D341Med (cell line): ENCODE results near the gene LIFR.
"Not testable (repeated sequence)": the region's sequence is repeated elsewhere in the genome, so short reads cannot be mapped to it uniquely, and the experiment has no call there.

Source experiments
- DNase-seq: peaks from one replicate; pipeline ENCODE4 v3.0.0; 2012; ENCODE audit warnings: low spot score

LIFR gene

GRCh38 chr5:38516649-38517048 lies 39.8 kb downstream of the LIFR start:
- not testable (repeated sequence) for DNase-seq

GRCh38 chr5:38515646-38516045 lies 40.8 kb downstream of the LIFR start:
- DNase-seq = peak; percentile 52

GRCh38 chr5:38515092-38515491 lies 41.4 kb downstream of the LIFR start:
- DNase-seq = no peak

- DNase-seq = no peak
Measured at GRCh38 chr5:38509185-38509584, 47.3 kb downstream of the LIFR start.

GRCh38 chr5:38506302-38506701 lies 50.1 kb downstream of the LIFR start:
- no peak for DNase-seq

DNA sequence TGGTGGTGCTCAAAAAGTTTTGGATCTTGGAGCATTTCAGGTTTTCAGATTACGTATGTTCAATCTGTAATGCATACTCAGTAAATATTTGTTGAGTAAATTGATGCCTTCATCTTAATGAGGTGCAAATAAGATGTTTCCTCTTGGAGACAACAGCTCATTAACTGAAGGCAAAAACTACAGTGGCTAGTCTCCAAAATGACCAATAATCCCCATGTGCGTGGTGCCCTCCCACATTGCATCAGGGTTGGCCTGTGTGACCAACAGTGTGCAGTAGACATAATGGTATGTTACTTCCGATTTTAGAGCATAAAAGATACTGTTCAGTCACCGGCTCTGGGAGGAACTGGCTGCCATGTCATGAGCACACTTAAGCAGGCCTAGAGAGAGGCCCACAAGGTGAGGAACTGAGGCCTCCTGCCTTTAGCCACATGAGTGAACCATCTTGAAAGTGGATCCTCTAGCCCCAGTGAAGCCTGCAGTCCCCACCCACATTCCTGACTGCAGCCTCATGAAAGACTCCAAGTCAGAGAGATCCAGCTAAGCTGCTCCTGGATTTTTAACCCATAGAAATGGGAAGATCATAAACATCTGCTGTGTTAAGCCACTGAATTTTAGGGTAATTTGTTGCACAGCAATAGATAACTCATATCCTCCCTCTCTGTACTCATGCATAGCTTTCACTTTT lies 55.7 kb downstream of the LIFR start:
- DNase-seq = no peak

- no peak for DNase-seq
Measured at GRCh38 chr5:38497946-38498345, 58.5 kb downstream of the LIFR start.

DNA sequence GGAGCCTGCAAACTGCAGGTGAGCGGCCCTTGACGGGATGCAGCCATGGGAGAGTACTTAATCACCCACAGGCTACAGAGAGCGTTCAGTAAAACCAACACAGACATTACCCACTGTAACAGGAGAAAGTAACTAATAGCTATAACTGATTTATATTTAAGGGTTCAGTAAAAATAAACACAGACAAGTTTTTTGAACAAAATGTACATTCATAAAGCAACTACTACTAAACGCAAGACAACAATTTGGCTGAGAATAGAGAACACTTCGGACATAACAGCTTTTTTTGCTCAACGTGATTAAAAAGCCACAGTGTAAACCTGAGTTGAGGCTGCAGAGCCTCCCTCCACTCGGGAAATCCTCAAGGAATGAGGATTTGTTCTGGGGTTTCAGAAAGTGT lies 61.7 kb downstream of the LIFR start:
- DNase-seq = no peak

- DNase-seq = no peak
Measured at GRCh38 chr5:38494175-38494574, 62.3 kb downstream of the LIFR start.

- no peak for DNase-seq
Measured at GRCh38 chr5:38483805-38484398, 72.5 kb downstream of the LIFR start.

DNA sequence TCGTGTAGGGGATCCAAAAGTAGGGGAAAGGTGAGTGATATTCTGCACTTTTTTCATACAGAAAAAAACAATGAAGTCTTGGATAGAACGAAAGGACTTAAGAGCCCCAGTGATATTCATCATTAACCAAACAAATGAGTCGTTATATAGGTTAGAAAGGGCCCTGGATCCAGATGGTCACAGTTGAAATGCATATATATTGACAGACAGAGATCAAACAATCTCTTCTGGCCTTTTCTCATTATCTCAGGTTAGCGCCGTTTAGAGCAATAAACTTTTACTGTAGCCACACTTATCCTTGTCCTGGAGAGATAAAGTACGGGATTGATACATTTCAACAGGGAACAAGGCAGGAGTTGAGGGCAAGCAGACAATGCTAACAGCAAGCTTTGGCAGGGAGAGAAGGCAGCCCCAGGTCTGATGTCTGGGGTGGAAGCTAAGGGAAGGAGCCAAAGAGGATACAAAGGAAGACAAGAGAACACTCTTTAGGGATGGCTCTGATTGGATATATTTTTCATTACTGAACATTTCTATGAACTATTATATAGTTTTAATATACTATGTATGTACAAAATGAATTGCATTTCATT lies 77.0 kb downstream of the LIFR start:
- DNase-seq = no peak

DNA sequence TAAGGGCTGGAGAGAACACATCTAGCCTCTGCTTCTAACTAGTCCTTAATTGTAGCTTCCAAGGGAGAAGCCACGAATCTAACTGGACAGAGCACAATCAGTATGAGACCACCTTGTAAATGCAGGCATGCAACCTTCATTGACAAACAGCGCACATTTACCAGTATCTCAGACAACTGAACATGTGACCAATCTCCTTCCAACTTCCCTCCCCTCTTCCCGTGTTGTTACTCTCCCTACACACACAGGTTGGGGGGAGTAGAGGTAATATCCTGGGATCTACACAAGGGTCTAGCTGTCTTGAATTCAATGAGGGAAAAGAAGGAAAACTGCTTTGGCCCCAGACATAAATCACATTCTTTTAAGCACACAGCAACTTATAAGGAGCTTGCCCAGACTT lies 77.6 kb downstream of the LIFR start:
- no peak for DNase-seq

- DNase-seq = no peak
Measured at GRCh38 chr5:38478166-38478565, 78.3 kb downstream of the LIFR start.

DNA sequence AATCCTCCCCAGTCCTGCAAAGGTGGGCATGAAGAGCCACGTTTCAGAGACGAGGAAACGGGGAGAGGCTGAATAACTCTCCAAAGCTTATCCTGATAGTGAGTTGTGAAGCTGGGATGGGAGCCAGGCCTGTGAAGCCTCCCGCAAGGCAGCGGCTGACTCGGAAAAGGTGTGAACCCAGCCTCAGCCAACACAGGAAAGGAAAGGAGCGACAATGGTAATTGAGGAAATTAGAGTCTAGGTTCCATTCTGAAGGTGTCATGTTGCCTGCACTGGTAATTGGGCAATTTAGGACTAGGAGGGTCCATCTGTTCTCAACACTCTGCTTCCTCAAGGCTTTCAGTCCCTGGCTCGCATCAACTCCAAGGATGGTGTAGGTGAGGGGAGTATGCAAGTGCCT lies 83.4 kb downstream of the LIFR start:
- no peak for DNase-seq

DNA sequence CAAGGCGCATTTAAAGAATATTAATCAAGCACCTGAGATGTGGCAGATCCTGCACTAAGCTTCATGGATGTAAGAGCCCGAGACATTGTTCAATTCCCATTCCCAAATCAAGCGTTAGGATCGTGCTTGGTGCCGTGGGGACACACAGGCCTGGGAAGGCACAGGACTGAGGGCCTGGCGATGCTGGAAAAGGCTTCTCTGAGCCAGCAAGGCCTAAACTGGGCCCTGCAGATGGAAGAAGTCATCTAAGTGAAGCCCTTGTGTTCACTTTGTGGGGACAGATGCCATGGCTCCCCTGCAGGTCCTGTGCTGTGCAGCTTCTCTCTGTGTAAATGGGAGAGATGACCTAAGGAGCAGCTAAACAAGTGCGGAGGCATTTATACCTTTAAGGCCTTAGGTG lies 83.9 kb downstream of the LIFR start:
- no peak for DNase-seq

DNA sequence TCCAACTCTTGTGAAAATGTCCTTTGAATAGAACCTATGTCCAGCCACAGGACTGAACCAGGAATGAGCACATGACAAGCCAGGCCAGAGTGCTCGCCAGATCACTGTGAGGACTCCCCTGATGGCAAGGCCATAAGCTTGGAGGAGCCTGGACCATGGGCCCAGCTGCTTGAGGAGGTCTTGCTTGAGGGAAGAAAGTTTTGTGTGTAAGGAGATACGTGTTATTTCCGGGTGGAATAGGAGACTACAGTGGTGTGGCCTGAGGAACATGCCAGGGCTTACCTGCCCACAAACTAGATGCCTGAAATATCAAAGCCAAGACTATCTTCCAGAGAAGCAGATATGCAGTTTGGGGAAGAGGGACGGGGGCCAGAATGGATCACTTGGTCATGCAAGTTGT lies 84.7 kb downstream of the LIFR start:
- no peak for DNase-seq

- no peak for DNase-seq
Measured at GRCh38 chr5:38469707-38470267, 86.7 kb downstream of the LIFR start.

GRCh38 chr5:38468978-38469706 lies 87.3 kb downstream of the LIFR start:
- DNase-seq = no peak

DNA sequence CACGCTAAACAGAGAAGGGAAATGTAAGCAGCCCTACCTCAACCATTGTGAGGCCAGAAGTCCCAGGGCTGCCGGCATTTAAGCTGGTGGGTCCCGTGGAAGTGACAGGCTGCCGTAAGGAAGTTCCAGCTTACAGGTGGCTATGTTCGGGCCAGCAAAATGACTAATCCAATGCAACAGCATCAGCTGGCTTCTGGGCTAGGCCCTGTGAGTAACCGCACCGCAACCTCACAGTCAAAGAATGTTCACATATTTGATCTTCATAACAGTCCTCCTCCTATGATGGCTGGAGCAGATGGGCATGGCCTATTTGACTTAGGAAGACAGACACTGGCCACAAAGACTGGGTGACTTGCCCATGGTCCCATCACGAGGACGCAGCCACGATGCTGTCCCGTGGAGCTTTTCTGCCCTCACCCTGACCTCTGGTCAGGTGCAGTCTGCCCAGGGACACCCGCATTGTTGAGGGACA lies 88.2 kb downstream of the LIFR start:
- no peak for DNase-seq

DNA sequence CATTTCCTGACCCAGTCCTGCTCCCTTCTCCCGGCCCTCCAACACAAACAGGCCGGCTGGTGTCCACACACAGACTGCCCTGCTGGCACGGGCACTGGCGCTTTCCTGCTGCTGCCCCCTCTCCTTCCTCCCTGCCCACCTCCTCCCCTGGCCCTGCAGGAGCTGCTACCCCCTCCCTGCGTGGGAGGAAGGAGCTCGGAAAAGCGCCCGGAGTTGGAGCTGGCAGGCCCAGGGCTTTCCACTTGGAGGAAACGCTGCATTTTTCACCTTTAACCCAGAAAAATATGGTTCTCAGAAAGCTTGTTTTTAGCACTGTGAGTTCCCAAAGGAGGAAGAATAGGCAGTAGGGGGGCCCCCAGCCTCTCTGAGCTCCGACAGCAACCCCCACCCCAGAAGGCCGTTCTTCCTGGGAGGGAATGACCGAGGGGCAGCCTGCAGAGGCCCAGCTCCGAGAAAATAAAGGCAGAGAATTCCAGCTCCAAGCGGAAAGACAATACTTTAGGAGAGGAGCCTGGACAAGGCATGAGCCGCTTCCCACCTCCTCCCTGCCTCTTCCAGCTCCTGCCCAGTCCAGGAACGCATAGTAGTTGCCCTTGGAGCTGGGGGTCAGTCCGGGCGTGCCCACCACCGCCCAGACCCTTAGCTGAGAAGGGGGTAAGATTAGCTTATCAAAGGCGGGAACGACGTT lies 88.9 kb downstream of the LIFR start:
- no peak for DNase-seq

DNA sequence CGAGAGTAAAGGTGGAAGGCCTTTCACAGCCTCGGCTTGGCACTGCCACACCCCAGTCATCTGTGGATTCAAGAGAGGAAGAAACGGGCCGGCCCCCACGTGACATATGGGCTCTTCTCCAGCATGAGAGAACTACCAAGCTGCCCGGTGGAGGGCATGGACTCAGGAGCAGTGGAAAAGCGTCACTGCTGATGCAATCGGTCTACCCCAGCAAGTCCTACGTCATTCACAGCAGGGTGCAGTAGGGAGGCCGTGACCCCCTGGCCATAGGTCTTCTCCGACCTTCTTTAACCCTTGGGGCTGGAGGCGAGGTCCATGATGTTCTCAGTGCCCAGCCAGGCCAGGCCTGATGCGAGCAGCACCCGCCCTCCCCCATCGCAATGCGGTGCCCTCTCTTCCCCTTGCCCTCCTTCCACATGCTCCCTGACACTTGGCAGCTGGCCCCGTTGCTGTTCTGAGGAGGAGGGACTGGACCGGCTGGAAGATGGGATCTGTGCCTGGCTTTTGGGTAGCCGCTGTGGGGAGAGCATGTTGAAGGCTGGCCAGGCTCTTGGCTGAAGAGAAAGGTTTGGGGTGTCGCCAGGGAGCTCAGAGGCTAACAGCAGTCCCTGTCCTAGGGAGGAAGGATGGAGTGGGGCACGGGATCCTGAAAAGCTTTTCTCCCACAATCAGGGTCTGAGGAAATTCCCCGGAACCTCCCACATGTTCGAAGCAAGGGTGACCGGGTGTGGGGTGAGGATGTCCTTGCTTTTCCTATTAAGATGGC lies 89.8 kb downstream of the LIFR start:
- no peak for DNase-seq
